HL-60 (cell line): ENCODE measurements around the gene LIPA.

Source experiments
- CTCF ChIP-seq: IDR thresholded peaks from one replicate; pipeline ENCODE4 v1.5.1; 2011; ENCODE audit warnings: low read length, control low read depth, inconsistent platforms; ENCODE audit not compliant: insufficient read depth
- GABPA ChIP-seq: IDR thresholded peaks from 2 replicates; pipeline ENCODE4 v1.6.1; 2012; ENCODE audit warnings: low read depth
- POLR2AphosphoS5 ChIP-seq: IDR thresholded peaks from 2 replicates; pipeline ENCODE4 v1.6.1; 2012; ENCODE audit warnings: low read depth
- REST ChIP-seq: IDR thresholded peaks from 2 replicates; pipeline ENCODE4 v1.6.1; 2012; ENCODE audit warnings: low read depth; ENCODE audit not compliant: insufficient replicate concordance
- SPI1 ChIP-seq: IDR thresholded peaks from 2 replicates; pipeline ENCODE4 v1.6.1; 2012; ENCODE audit warnings: low read depth, mild to moderate bottlenecking, borderline replicate concordance

GRCh38 chr10:89275383-89275782, 23.8 kb upstream of the LIPA start:
- TF ChIP-seq CTCF = no peak
- TF ChIP-seq POLR2AphosphoS5 = no peak
- no peak for TF ChIP-seq REST
- TF ChIP-seq SPI1 = no peak
- TF ChIP-seq GABPA = no peak
